Mammary epithelial cell (primary cell): ENCODE data around the gene GLCE.

ENCODE experiments used
- CTCF ChIP-seq, 2 donors: IDR thresholded peaks in 1 of 2; conservative IDR thresholded peaks in 1 of 2; 2 replicates each; pipeline ENCODE4 v1.5.1; 2011 to 2012; ENCODE audit warnings: inconsistent platforms in 2 of 2, low read length in 2 of 2, mild to moderate bottlenecking in 2 of 2, control low read depth in 1 of 2, low read depth in 1 of 2; ENCODE audit not compliant: insufficient read depth in 1 of 2; ENCODE audit errors: extremely low read depth in 1 of 2
- EZH2 ChIP-seq: IDR thresholded peaks from 2 replicates; pipeline ENCODE4 v1.6.1; 2012; ENCODE audit warnings: low read length, inconsistent platforms, borderline replicate concordance

- no peak for TF ChIP-seq CTCF (conservative IDR thresholded peaks at IDR 0.05 in 1 of 2, IDR thresholded peaks at IDR 0.05 in 1 of 2; ENCODE audit: extremely low read depth in 1 of 2, insufficient read depth in 1 of 2, low read depth in 1 of 2, low read length in 2 of 2)
- no peak for TF ChIP-seq EZH2
Observed at GRCh38 chr15:69167218-69167846, 6.9 kb downstream of the GLCE start.
